GM18517 (cell line): Measurements from ENCODE around the gene PCSK4.
"Not testable (repeated sequence)": the region's sequence is repeated elsewhere in the genome, so short reads cannot be mapped to it uniquely, and the experiment has no call there.

ENCODE experiments used
- ATAC-seq: cut with Tn5 transposase; IDR thresholded peaks from one replicate; pipeline ENCODE4 v1.9.1; 2021; ENCODE audit warnings: mild to moderate bottlenecking, moderate library complexity; ENCODE audit not compliant: unreplicated experiment

Gene PCSK4

GRCh38 chr19:1505991-1506881, 16.1 kb upstream of the PCSK4 start:
- no peak for ATAC-seq

DNA sequence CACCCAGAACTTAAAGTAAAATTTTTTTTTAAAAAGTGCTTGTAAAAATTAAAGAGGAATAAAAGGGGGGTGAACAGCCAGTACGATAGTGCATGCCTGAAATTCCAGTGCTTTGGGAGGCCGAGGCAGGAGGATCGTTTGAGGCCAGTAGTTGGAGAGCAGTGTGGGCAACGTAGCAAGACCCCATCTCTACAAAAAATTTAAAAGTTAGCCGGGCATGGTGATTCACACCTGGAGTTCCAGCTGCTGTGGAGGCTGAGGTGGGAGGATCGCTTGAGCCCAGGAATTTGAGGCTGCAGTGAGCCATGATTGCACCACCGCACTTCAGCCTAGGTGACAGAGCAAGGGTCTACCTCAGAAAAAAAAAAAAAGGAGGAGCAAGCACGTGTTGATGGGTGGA, 14.9 kb upstream of the PCSK4 start:
- no peak for ATAC-seq

DNA sequence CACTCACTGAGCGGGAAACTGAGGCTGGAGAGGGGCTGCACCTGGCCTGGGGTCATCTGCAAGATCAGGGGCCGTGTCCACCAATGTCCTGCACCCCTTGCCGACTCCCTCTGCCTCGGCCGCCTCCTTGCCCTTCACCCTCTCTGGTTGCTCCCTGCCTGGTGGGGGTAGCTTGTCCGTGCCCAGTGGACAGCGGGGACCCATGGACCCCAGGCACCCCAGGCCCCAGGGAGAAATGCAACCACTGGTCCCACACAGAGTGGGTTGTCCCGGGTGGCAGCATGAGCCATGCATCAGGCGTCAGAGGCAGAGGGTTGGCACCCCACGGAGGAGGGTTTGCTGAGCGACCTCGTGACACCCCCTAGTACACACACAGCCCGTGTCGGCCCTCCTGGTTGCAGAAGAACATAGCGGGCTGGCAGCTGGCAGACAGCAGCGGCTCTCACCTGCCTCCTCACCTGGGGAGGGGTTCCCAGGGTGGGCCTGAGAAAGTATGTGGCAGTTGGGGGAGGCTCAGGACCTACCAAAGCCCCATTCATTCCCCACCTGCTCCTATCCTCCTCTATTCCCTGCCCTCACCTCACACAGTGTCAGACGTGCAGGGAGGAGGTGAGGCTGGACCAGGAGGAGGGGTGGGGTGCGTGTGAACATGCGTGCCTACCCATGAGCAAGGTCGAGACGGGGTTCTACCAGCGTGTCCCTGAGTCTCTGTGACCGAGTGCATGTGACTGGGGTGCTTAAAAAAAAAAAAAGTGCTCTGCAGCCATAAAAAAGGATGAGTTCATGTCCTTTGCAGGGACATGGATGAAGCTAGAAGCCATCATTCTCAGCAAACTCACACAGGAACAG, 14.0 kb upstream of the PCSK4 start:
- ATAC-seq: no peak

- ATAC-seq: no peak
These were observed 13.2 kb upstream of the PCSK4 start for GRCh38 chr19:1503089-1503924.

DNA sequence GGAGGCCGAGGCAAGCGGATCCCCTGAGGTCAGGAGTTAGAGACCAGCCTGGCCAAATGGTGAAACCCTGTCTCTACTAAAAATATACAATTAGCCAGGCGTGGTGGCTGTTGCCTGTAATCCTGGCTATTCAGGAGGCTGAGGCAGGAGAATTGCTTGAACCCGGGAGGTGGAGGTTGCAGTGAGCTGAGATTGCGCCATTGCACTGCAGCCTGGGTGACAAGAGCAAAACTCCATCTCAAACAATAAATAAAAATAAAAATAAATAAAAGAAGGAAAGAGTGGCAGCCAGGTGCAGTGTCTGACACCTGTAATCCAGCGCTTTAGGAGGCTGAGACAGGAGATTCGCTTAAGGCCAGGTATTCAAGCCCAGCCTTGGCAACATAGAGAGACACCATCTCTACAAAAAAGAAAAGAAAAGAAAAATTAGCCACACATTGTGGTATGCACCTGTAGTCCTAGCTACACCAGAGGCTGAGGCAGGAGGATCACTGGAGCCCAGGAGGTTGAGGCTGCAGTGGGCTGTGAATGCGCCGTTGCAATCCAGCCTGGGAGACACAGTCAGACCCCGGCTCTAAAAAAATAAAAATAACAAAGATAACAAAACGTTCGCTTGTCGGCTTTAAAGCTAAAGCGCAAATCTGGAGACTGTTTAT, 12.4 kb upstream of the PCSK4 start:
- ATAC-seq: no peak

- no peak for ATAC-seq
These were observed 11.0 kb upstream of the PCSK4 start for GRCh38 chr19:1501200-1501595.

DNA sequence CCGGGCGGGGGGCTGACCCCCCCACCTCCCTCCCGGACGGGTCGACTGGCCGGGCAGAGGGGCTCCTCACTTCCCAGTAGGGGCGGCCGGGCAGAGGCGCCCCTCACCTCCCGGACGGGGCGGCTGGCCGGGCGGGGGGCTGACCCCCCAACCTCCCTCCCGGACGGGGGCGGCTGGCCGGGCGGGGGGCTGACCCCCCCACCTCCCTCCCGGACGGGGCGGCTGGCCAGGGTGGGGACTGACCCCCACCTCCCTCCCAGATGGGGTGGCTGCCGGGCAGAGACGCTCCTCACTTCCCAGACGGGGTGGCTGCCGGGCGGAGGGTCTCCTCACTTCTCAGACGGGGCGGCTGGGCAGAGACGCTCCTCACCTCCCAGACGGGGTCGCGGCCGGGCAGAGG, 9.1 kb upstream of the PCSK4 start:
- ATAC-seq: not testable (repeated sequence)

DNA sequence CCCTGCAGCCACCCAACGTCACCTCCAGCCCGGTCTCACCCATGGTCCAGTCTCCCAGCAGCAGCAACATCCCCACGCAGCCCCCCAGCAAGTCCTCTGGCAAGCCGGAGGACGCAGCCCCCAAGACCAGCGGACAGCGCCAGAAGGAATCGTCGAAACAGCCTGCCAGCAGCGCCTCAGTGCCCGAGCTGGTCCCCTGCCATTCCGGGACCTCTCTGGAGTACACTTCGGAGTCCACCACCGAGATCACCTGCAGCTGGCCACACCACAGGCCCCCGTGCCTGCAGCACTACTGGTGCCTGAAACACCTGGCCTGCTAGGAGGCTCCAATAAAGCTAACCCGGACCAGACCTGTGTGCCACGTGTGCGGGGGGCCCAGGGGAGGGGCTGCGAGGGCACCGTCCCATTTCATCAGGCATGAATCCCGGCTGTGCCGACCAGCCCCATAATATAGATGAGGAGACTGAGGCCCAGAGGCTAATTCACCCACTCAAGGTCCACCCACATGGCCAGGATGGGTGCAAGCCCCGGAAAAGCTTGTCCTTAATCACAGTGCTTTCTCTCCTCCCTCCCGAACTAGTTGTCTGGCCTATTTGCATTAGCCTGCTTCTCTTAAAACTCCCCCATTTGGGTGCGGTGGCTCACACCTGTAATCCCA, 7.6 kb upstream of the PCSK4 start:
- ATAC-seq: no peak

DNA sequence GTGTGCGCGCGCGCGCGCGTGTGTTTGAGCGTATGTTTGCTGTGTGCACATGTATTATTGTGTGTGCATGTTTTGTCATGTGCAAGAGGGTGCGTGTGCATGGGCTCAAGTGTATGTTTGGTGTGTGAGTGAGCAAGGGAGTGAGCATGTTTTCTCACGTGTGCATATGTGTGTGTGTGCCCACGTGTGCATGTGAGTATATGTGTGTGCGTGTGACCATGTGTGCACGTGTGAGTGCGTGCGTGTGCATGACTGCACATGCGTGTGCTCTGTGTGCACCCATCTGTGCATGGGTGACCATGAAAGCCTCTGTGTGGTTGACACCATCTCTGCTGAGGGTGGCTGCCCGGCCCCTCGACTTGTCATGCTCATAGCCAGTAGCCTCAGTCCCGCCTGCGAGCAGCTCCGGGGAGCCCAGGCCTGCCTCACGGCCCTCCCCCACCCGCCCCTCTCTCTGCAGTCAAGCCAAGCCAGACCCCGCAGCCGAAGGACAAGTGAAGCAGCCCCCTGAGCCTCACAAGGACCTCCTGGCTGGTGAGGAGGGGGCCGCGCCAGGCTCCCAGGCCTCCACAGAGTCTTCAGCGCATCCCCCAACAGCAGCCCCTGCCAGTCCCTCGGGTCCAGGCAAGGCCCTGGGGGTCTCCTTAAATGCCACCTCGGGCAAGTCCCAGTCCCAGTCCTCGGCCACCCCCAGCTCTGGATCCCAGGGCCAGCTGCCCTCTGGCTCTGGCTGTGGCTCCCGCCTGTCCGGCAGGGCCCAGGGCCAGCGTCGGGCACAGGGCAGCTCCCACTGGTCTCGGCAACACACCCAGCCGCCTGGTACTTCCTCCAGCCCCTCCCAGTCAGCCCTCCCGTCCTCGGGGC, 6.8 kb upstream of the PCSK4 start:
- no peak for ATAC-seq

DNA sequence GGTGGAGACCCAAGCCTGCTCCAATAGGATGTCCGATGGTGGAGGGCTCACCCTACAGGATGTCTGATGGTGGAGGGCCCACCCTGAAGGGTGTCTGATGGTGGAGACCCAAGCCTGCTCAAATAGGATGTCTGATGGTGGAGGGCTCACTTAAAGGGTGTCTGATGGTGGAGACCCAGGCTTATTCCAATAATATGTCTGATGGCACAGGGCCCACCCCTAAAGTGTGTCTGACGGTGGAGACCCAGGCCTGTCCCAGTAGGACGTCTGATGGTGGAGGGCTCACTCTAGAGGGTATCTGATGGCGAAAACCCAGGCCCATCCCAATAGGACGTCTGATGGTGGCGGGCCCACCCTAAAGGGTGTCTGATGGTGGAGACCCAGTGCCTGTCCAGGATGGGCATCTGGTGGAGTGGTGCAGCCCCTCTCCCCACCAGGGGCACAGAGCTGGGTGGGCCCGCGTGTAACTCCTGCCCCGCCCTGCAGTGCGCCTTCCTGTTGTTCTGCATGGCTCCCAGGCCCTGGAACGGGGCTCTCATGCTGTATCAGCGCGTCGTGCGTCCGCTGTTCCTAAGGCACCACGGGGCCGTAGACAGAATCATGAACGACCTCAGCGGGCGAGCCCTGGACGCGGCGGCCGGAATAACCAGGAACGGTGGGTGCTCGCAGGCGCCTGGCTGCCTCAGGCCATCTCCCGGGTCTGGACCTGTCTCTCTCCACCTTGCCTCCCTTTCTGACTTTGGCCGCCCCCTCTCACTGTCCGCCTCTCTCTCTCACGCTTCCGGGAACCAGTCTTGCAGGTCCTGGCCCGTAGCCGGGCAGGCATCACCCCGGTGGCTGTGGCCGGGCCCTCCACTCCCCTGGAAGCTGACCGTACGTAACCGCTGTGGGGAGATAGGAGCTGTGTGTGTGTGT, 5.9 kb upstream of the PCSK4 start:
- ATAC-seq: no peak

DNA sequence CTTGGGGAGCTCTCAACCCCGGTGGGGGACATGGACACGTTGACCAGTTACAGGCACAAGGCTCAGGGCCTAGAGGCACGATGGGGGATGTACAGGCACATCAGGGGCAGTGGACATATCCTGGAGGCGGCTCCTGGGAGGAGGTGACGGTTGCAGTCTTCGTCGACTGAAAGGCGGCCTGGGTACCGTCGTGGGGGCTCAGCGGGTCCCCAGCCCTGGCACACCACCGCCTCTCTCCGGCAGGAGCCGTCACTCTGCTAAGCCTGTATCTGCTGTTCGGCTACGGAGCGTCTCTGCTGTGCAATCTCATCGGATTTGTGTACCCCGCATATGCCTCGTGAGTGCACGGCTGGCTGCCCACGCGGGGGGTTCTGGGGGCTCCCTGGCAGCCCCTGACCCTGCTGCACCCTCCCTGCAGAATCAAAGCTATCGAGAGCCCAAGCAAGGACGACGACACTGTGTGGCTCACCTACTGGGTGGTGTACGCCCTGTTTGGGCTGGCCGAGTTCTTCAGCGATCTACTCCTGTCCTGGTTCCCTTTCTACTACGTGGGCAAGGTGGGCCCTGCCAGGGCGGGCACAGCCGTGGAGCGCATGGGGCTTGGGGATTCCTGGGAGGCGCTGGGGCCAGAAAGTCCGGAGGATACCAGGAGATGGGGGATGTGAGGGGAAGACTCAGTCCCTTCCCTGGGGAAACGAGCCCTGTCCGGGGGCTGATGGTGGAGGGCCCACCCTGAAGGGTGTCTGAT, 5.1 kb upstream of the PCSK4 start:
- no peak for ATAC-seq

DNA sequence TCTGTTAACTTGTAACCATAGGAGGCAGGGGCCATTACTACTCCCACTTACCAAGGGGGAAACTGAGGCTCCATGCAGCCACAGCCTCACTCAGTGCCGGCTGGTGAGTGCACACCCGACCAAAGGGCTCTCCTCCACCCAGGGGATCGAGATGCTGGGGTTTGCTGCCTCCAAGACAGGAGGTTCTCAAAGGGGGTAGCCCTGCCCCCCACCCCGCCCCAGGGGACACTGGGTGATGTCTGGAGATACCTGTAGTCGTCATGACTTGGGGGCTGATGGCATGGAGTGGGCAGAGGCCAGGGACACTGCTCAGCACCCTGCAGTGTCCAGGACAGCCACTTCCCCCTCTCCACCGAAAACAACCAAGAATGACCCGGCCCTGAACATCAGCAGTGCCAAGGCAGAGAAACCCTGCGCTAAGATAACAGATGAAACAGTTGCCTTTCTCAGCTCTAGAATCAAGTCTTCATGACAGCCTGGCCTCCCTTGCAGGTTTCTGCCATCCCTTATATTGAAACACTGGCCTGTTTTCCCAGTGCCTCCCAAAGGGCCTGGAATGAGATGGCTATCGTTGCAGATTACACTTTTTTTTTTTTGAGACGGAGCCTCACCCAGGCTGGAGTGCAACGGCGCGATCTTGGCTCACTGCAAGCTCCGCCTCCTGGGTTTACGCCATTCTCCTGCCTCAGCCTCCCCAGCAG, 4.1 kb upstream of the PCSK4 start:
- no peak for ATAC-seq

DNA sequence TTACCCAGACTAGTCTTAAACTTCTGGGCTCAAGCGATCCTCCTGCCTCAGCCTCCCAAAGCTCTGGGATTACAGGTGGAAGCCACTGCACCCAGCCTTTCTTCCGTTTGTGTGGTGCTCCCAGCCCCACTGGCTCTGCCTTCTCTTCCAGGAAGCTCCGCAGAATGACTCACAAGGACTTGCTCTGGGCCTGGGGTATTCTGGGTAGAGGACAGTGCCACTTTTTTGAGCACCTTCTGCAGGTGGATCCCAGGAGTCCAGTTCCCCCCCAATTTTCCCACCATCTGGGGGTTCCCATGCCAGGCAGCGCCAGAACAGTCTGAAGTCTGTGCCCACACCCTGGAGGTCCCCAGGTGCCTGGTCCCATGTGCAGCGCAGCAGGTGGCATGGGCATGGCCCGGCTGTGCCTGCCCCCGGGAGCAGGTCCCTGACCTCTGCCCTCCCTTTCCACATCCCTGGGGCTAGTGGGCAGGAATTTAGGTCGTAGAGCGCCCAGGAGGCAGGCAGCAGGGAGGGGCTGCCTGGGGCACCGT, 2.4 kb upstream of the PCSK4 start:
- ATAC-seq: no peak

- ATAC-seq: no peak
These were observed 1.7 kb upstream of the PCSK4 start for GRCh38 chr19:1491849-1492170.

DNA sequence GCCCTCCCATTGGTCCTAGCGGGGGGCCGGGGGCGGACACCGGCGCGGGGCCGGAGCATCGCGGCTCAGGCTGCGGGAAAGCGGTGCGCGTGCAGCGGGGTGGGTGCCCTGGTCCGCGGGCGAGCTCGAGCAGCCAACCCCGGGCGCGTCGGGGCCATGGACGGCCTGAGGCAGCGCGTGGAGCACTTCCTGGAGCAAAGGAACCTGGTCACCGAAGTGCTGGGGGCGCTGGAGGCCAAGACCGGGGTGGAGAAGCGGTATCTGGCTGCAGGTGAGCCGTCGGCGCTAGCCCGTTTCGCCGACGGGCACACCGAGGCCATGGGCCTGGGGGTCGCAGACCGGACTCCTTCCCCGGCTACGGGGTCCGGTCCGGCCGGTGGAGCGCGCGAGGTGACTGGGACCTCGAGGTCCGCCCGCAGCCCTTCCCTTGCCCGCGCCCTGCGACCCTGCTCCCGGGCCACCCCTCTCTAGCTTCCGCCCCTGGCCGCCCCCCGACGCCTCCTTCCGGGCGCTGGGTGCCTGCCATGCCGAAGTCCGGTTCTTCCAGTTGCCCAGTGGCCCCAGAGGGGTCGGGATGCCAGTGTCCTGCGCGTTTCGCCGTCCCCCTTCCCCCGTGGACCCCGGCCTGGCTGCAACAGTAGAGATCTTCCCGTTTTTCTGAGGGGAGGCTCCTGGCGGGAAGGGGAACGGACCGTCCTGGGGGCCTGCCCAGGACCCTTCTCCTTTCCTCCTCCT, 1.1 kb upstream of the PCSK4 start, which contains the start of gene REEP6:
REEP6 (plus strand) TSS at position 68 of the 735 bp plus-strand sequence; CDS start at position 157, 89 bp downstream.
- ATAC-seq: no peak
